ENCODE measurements around the gene RAB9A. TPM values are rescaled to one million over a fixed set of nuclear protein-coding genes. Genes with fewer than 3 reads are reported as not detected.

RAB9A gene
- total and polyA plus RNA-seq, 2 donors from 2014 or later = 31.1 to 33.7 TPM

Other genes starting within 250 kb of the RAB9A start
- not detected for gene EGFL6, start 119.5 kb upstream of the RAB9A start, total RNA-seq
- gene EGFL6, start 119.5 kb upstream of the RAB9A start, polyA plus RNA-seq (ENCODE audit: insufficient read depth, low read depth, low replicate concordance) = 0.43 TPM
- 5.3 TPM for gene TCEANC, start 36.0 kb upstream of the RAB9A start, total RNA-seq
- gene TCEANC, start 36.0 kb upstream of the RAB9A start, polyA plus RNA-seq (ENCODE audit: insufficient read depth, low read depth, low replicate concordance) = 2.6 TPM
- gene TRAPPC2, start 45.5 kb downstream of the RAB9A start, total RNA-seq = 21.0 TPM
- 9.0 TPM for gene TRAPPC2, start 45.5 kb downstream of the RAB9A start, polyA plus RNA-seq (ENCODE audit: insufficient read depth, low read depth, low replicate concordance)
- gene OFD1, start 45.6 kb downstream of the RAB9A start, total RNA-seq = 42.0 TPM
- gene OFD1, start 45.6 kb downstream of the RAB9A start, polyA plus RNA-seq (ENCODE audit: insufficient read depth, low read depth, low replicate concordance) = 20.6 TPM
- gene GPM6B, start 128.0 kb downstream of the RAB9A start, total RNA-seq = 16.0 TPM
- 6.3 TPM for gene GPM6B, start 128.0 kb downstream of the RAB9A start, polyA plus RNA-seq (ENCODE audit: insufficient read depth, low read depth, low replicate concordance)

Measured in kidney (tissue), 2 donors.